ENCODE measurements around the gene FCAR. TPM values are rescaled to one million over a fixed set of nuclear protein-coding genes. Genes with fewer than 3 reads are reported as not detected.
"Not testable (repeated sequence)": the region's sequence is repeated elsewhere in the genome, so short reads cannot be mapped to it uniquely, and the experiment has no call there.

The FCAR gene
- total and polyA plus RNA-seq, 4 donors, result 0.39 to 2.4 (median 2.2) TPM; not detected in 1

DNA sequence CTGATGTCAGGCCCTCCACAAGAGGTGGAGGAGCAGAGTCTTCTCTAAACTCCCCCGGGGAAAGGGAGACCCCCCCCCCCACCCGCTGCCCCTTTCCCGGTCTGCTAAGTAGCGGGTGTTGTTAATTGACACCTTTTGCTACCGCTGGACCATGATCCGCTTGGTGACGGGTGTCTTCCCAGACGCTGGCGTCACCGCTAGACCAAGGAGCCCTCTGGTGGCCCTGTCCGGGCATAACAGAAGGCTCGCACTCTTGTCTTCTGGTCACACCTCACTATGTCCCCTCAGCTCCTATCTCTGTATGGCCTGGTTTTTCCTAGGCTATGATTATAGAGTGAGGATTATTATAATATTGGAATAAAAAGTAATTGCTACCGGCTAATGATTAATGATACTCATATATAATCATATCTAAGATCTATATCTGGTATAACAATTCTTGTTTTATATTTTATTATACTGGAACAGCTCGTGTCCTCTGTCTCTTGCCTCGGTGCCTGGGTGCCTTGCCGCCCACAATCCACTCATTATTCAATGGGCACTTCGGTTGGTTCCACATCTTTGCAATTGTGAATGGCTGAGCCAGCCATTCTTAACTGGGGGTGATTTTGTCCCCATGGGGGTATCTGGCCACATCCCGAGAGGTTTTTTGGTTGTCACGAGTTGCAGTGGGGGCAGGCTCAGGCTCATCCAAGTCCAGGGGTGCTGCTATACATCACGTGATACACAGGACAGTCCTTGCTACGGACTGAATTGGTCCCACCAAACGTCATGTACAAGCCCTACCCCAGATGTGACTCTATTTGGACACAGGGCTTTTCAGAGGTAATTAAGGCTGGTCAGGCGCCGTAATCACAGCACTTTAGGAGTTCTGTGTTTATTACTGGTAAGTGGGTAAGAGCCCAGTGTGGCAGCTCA is 45.9 kb downstream of the FCAR start:
- not testable (repeated sequence) for H3K9ac ChIP-seq (ENCODE audit: low read depth in 1 of 2, low read length in 2 of 2); DNase-seq (ENCODE audit: low spot score); H3K9me3 ChIP-seq (ENCODE audit: control insufficient read depth in 4 of 4, low read length in 3 of 4); H3K4me1 ChIP-seq (ENCODE audit: control insufficient read depth in 4 of 4, insufficient read depth in 4 of 4, low read length in 3 of 4); H3K36me3 ChIP-seq (ENCODE audit: control insufficient read depth in 4 of 4, insufficient read depth in 3 of 4, low read depth in 1 of 4, low read length in 3 of 4); H3K27ac ChIP-seq (ENCODE audit: low read depth in 1 of 2, low read length in 2 of 2); H3K4me3 ChIP-seq (ENCODE audit: low read depth in 1 of 3, low read length in 3 of 3); H3K27me3 ChIP-seq (ENCODE audit: control insufficient read depth in 4 of 4, insufficient read depth in 4 of 4, low read length in 3 of 4)
- WGBS, result 35% methylated on average over 23 of the region's 24 CpGs
- TF ChIP-seq RAD21 (IDR thresholded peaks at IDR 0.05), result peak in 1 of 2 donors; percentile 37

DNA sequence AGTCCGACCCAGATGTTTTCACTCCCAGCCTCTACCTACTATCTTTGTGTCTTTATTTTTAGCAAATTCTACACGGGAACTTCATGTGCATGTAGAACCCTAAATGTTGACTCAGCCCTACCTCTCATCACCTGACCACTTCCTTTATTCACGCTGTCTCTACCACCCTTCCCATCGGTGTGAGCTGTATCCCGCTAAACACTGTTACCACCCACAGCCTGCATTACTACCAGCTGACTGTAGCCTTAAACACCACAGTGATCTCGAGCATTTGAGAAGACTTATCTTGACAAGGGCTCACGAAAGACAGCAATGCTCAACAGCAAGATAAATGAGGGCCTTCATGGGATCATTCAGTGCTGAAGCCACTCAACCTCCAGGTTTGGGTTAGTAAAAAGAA is 47.0 kb downstream of the FCAR start:
- 59% methylated on average over 7 of the region's 7 CpGs for WGBS
- Histone ChIP-seq H3K36me3 (ENCODE audit: control insufficient read depth in 4 of 4, insufficient read depth in 3 of 4, low read depth in 1 of 4, low read length in 3 of 4) (no peaks in the 10 kb centered on the region), H3K4me1 (ENCODE audit: control insufficient read depth in 4 of 4, insufficient read depth in 4 of 4, low read length in 3 of 4) (no peaks in the 10 kb centered on the region), H3K27me3 (ENCODE audit: control insufficient read depth in 4 of 4, insufficient read depth in 4 of 4, low read length in 3 of 4) (no peaks in the 10 kb centered on the region), H3K9me3 (ENCODE audit: control insufficient read depth in 4 of 4, low read length in 3 of 4) (no peaks in the 10 kb centered on the region), H3K9ac (ENCODE audit: low read depth in 1 of 2, low read length in 2 of 2) (no peak overlapping the region), H3K4me3 (ENCODE audit: low read depth in 1 of 3, low read length in 3 of 3) (no peak overlapping the region), H3K27ac (ENCODE audit: low read depth in 1 of 2, low read length in 2 of 2) (no peak overlapping the region)
- no peak for DNase-seq (ENCODE audit: low spot score)
- no peak for TF ChIP-seq ATF3 (IDR thresholded peaks at IDR 0.05)
- no peak for TF ChIP-seq FOXA2 (IDR thresholded peaks at IDR 0.05)
- TF ChIP-seq EGR1 (IDR thresholded peaks at IDR 0.05; ENCODE audit: low read depth in 2 of 2), result no peak
- TF ChIP-seq NR2F2 (IDR thresholded peaks at IDR 0.05), result no peak
- TF ChIP-seq, protein P1, sequence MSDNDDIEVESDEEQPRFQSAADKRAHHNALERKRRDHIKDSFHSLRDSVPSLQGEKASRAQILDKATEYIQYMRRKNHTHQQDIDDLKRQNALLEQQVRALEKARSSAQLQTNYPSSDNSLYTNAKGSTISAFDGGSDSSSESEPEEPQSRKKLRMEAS (IDR thresholded peaks at IDR 0.05), result no peak
- TF ChIP-seq YY1 (IDR thresholded peaks at IDR 0.05), result no peak
- no peak for TF ChIP-seq HNF4G (IDR thresholded peaks at IDR 0.05)
- TF ChIP-seq RAD21 (IDR thresholded peaks at IDR 0.05), result no peak
- no peak for TF ChIP-seq ZBTB33 (IDR thresholded peaks at IDR 0.05)
- TF ChIP-seq SP1 (IDR thresholded peaks at IDR 0.05), result no peak
- no peak for TF ChIP-seq GABPA (IDR thresholded peaks at IDR 0.05 in 1 of 2, conservative IDR thresholded peaks at IDR 0.05 in 1 of 2)
- no peak for TF ChIP-seq HNF4A (conservative IDR thresholded peaks at IDR 0.05)
- no peak for TF ChIP-seq RXRA (IDR thresholded peaks at IDR 0.05)
- no peak for TF ChIP-seq TAF1 (conservative IDR thresholded peaks at IDR 0.05)

- no peak overlapping the region for H3K4me3 ChIP-seq (ENCODE audit: low read depth in 1 of 3, low read length in 3 of 3)
- no peaks in the 10 kb centered on the region for H3K27me3 ChIP-seq (ENCODE audit: control insufficient read depth in 4 of 4, insufficient read depth in 4 of 4, low read length in 3 of 4)
- DNase-seq (ENCODE audit: low spot score), result no peak
- WGBS, result 66% methylated on average over 9 of the region's 9 CpGs
- no peak overlapping the region for H3K9ac ChIP-seq (ENCODE audit: low read depth in 1 of 2, low read length in 2 of 2)
- H3K36me3 ChIP-seq (ENCODE audit: control insufficient read depth in 4 of 4, insufficient read depth in 3 of 4, low read depth in 1 of 4, low read length in 3 of 4), result no peaks in the 10 kb centered on the region
- H3K4me1 ChIP-seq (ENCODE audit: control insufficient read depth in 4 of 4, insufficient read depth in 4 of 4, low read length in 3 of 4), result no peaks in the 10 kb centered on the region
- H3K9me3 ChIP-seq (ENCODE audit: control insufficient read depth in 4 of 4, low read length in 3 of 4), result peaks cover 0 to 4% (median 2%) of the 10 kb centered on the region in 4 donors
- no peak for TF ChIP-seq SP1 (IDR thresholded peaks at IDR 0.05)
- no peak for TF ChIP-seq HNF4A (conservative IDR thresholded peaks at IDR 0.05)
- no peak for TF ChIP-seq FOXA1 (IDR thresholded peaks at IDR 0.05)
- TF ChIP-seq, protein P1 (IDR thresholded peaks at IDR 0.05), result no peak
- no peak for TF ChIP-seq JUND (IDR thresholded peaks at IDR 0.05)
- TF ChIP-seq ATF3 (IDR thresholded peaks at IDR 0.05), result no peak
- no peak for TF ChIP-seq YY1 (IDR thresholded peaks at IDR 0.05)
- no peak for TF ChIP-seq CTCF (IDR thresholded peaks at IDR 0.05; ENCODE audit: low read depth, low read length, missing input control)
- TF ChIP-seq RXRA (IDR thresholded peaks at IDR 0.05), result no peak
- no peak for TF ChIP-seq RAD21 (IDR thresholded peaks at IDR 0.05)
- no peak overlapping the region for H3K27ac ChIP-seq (ENCODE audit: low read depth in 1 of 2, low read length in 2 of 2)
These were observed 49.2 kb downstream of the FCAR start for GRCh38 chr19:54923276-54923675.
